ENCODE measurements around the gene RDH12.
"Not testable (repeated sequence)": the region's sequence is repeated elsewhere in the genome, so short reads cannot be mapped to it uniquely, and the experiment has no call there.

The RDH12 gene

DNA sequence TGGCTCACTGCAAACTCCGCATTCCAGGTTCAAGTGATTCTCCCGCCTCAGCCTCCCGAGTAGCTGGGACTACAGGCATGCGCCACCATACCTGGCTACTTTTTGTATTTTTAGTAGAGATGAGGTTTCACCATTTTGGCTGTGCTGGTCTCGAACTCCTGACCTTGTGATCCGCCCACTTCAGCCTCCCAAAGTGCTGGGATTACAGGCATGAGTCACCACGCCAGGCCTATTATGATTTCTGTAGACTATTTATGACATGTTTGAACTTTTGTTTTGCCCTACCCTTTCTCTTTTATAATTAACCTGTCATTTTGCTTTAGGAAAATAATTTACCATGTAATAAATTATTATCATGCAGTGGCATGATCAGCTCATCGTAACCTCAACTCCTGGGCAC, at the start of gene RDH12:
Gene RDH12, plus strand, starts transcription at position 395 of the 400 bp plus-strand sequence. CDS start 20,757 bp downstream, outside the sequence.
- not testable (repeated sequence) for DNase-seq

DNA sequence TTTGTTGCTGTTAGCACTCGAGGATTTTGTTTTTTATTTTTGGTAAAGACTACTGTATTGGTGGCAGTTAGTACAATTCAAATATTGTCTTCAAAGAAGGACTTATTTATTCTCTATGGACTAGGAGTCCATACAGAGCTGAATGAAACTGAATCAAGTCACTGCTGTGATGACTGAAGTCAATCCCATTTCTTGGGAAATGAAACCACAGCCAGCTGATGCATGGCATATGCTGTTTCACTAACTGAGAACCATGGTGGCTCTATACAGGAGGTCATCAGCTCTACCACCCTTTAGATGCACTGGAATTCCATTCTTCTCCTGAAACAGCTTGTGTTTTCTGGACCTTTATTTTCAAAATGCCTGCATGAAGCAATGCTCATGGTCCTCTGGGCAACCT, 49.5 kb upstream of the RDH12 start:
- DNase-seq = no peak

DNA sequence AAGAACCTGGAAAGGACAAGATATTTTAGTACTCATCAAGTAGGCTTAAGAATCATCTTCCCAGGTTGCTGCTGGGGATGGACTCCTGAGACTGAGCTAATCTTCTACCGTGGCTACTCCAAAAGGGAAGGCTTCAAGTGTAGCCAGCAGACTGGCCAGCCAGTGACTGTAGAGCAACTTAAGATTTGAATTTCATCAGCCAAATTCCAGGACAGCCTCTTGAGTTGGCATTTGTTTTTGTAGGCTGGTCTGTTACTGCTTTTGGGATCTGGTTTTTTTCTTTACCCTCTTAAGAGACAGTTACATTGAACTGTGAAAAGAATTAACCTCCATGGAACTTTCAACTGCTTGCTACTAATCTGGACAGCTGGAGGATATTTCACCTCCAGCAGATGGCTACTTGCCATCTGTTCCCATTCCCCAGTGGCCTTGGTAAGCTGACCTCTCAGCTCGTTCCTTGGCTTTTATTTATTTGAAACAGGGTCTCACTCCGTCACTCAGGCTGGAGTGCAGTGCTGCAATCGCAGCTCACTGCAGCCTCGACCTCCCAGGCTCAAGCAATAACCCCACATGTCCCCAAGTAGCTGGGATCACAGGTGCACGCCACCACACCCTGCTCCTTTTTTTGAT, 47.9 kb upstream of the RDH12 start:
- no peak for DNase-seq

DNA sequence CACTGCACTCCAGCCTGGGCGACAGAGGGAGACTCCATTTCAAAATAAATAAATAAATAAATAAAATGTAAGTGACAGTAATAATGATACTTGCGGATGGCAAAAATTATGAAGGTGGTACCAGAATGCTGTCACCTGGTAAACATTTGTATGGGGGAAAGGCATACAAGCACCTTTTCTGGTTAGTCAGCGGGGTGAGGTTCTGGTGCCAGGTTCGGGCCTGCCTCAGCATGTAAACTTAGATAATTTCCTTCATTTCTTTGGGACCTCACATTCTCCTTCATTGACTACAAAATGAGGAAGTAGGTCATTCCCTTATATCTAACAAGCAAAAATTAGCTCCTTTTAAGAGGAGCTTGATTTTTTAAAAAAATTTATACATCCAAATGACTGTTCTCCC, 38.1 kb upstream of the RDH12 start:
- no peak for DNase-seq

DNA sequence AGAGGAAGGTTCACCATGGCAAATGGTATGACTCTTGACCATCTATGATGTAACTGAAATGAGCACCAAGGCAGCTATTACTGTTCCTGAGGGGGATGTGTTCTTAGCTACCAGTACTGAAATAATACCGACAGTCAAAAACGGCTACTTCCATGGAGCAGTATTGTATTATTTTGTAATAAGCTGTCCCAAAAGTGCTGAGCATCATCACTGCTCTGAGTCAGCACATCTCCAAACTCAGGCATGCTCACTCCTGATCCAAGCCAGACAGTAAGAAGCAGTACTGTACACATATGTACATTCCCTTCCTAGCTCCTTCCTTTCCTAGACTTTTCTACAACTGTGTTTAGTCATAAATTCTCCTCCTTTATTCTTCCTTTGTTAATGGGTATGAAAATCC, 35.8 kb upstream of the RDH12 start:
- DNase-seq = no peak

DNA sequence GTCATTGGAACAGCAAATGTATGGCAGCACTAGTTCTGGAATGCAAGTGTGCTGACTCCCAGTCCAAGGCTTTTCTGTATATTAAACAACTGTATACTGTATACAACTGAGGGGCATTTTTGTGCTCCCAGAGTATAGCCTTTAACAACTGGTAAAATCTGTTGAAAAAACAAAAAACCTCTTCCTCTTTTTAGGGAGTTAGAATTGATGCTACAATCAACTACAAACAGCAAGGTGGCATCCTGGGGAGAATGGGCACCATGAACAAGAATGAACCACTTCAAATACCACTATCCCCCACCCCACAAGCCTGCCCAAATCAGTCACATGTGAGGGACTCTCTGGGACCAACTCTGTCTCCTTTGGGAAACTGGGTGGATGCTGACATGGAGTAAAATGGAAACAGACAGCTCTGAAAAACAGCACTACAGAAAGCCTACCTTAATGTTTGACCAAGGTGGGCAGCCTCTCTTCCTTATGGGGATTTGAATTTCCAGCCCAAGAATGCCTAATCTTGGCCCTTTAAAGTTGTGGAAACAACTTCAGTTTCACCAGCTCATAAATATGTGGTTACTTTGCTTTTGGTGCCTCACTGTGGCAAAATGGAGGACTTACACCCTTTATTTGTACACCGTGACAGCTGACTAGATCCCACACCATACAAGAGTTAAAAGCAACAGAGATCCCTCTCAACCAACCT, 34.8 kb upstream of the RDH12 start:
- peak; percentile 4 for DNase-seq

DNA sequence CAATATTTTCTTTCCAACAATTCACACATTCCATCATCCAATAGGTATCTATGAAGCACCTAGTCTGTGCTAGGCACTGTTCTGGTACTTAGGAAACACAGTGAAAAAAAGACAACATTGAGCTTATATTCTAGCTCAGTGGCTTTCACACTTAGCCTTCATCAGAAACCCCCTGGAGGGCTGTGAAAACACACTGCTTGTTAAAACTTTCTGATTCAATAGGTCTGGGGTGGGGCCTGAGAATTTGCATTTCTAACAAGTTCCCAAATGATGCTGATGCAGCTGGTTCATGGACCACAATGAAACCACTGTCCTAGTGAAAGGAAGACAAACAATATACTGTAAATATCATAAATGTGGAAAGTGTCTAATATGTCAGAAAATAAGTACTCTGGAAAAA, 33.1 kb upstream of the RDH12 start:
- DNase-seq = peak; percentile 0

DNA sequence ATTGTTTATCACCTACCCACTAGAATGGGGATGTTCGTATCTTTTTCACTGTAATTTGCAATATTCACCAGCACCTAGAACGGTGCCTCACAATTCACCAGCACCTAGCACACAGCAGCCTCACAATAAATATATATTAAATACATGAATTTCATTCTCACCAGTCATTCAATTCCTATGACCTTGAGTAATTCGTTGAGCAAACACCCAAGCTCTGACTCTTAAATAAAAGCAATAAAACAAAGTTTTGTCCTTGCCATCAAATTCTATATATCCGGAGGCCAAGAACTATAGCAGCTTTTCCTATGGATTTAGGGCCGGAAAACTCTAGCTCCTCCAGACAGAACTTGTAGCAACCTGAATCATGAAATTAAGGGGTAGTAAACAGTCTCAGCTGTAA, 28.2 kb upstream of the RDH12 start:
- DNase-seq = no peak

DNA sequence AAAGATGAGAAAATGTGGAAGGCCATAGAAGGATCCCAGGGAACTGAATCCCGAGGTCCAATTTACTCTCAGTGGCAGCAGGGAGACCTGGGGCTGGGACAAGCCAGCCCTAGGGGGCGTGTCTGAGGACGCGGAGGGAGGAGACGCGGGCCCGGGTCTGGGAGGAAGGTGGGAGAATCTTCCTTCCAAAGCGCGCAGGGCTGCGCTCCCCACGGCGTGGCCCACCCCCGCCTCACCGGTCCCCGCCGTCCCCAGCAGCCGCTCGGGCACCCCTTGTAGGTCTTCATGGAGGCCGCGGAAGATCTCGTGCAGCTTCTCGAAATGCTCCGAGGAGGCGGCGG, 27.6 kb upstream of the RDH12 start:
- peak; percentile 68 for DNase-seq

DNA sequence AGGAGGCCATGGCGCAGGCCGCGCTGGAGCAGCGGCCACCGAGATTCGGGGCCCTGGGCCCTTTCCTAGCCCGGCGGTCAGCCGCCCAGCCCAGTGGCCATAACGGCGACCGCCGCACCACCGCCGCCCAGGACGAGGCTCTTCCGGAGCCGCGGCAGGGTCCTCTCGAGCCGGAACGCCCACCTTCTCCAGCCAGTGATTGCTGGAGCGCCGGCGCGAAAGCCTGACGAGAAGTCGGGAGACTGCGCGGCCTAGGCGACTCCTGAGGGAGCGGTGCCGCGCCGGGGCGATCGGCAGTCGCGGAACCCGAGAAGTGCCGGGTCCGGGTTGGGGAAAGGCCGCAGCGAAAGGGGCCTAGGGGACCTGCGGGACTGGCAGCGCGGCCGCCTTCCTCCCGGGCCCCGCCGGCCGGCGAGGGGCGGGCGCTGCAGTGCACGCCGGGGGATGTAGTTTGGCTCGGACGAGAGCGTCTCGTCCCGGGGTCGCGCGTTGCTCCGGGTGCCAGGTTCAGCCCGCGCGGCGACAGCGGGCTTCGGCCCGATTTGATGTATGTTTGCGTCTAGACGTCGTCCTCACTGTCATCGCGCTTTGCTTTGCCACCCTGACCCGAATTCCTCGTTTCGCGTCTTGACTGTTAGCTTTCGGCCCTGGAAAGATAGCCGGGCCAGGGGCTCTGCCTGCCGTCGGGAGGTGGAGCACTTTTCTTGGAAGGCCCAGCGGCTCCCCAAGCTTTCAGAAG, 27.0 kb upstream of the RDH12 start, which contains the start of gene VTI1B:
Gene VTI1B, minus strand, starts transcription at position 153 of the 739 bp plus-strand sequence. Its CDS starts 143 bp downstream, at position 10.
- DNase-seq = peak; percentile 73

DNA sequence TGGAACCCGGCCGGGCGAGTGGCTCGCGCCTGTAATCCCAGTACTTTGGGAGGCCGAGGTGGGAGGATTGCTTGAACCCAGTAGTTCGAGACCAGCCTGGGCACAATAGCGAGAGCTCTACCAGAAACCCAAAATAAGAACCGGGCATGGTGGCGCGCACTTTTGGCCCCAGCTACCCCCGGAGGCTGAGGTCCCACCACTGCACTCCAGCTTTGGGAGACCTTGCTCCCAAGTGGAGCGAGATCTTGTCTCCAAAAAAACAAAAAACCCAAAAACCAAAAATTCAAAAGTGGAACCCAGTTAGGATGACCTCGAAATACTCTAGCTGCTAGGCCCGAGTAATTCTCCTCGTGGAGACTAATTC, 26.5 kb upstream of the RDH12 start:
- DNase-seq = no peak

DNA sequence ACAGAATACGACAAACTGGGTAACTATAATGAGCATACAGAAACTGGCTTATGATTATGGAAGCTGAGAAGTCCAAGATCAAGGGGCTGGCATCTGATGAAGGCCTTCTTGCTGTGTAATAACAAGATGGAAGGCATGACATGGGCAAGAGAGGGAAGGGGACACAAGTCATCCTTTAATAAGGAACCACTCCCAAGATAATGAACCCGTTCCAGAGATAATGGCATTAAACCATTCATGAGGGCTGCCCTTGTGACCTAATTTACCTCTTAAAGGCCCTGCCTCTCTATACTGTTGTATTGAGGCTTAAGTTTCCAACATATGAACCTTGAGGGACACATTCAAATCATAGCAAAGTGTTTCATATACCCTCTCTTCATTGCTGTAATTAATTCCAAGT, 22.7 kb upstream of the RDH12 start:
- no peak for DNase-seq

DNA sequence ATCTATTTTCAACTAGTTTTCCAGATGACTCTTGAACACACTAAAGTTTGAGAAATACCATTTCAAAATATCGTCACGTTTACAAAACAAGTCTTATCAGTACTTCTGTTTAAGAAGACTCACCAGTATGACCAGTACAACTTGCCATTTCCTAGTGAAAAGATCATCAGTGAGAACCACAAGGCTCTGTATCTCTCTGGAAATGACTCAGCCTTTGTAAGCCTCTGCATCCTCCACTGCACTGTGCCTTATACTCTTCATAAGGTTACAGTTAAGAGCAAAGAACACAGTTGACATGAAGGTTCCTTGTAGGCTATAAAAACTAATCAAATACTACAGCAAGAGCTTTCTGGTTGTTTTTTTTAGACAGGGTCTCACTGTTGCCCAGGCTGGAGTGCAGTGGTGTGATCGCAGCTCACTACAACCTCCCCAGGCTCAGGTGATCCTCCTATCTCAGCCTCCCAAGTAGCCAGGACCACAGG, 21.5 kb upstream of the RDH12 start:
- DNase-seq = no peak

DNA sequence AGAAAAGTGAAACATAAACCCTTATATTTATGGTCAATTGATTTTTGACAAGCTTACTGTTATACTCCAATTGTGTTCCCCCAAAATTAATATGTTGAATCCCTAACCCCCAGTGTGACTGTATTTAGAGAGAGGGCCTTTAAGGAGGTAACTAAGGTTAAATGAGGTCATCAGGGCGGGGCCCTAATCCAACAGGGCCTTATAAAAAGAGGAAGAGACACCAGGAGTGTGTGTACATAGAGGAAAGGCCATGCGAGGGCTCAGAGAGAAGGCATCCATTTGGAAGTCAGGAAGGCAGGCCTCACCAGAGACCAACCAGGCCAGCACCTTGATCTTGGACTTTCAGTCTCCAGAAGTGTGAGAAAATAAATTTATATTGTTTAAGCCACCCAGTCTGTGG, 20.7 kb upstream of the RDH12 start:
- no peak for DNase-seq

DNA sequence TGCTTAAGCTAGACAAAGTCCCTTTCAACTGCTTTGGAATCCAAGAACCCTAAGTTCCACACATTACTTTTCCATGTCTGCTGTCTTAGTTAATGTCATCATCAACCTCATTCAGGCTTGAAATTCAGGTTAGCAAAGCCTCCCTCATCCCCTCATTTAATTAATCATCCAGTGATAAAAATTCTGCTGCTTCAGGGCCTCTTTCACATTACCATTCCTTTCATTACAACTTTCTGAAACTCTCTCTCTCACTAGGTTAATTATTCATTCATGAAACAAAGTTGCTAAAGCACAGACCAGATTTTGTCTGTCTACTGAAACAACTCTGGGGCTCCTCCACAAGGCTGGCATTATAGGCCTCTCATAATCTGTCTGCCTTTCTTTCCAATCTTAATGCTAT, 17.8 kb upstream of the RDH12 start:
- DNase-seq = no peak

DNA sequence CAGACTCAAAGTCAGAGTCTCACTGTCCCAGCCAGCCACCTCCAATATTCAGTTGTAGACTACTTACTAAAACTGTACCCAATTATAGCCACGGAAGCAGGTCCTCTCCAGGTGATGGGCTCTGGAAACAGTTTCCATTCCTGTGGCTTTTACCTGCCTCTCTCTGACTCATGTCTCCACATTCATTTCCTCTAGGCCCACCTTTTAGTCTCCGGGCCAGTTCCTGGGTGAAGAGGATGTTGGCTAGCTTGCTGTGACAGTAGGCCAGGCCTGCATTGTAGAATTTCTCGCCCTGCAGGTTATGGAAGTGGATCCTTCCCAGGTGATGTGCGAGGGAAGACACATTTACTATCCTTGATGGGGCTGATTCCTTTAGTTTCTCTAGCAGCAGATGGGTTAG, 11.7 kb upstream of the RDH12 start:
- DNase-seq = no peak

DNA sequence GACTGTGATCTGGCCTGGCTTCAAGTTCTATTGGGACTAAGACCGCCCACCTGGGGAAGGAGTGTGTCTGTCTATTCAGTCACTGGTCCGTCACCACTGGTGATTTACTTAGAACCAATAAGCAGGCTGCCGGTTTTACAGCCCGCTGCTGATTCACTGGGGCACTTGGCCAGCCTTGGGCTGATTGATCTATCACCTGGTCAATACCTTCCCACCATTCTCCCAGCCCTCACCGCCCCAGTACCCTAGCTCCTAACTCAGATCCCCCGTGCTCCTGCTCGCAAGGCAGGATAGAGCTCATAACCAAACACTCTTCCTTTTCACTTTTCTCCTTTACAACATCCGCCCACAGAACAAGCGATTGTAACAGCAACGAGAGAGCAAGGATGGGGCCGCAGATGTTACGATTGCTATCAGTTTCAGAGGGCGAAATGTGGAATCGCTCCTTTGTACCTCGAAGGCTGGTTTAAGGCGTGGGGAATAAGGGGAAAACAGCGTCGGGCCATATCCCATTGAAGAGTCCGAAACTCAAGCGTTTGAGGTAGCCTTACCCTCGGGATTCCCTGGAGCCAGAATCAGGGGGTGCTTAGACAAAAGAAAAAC, 6.8 kb upstream of the RDH12 start:
- DNase-seq = peak; percentile 89

DNA sequence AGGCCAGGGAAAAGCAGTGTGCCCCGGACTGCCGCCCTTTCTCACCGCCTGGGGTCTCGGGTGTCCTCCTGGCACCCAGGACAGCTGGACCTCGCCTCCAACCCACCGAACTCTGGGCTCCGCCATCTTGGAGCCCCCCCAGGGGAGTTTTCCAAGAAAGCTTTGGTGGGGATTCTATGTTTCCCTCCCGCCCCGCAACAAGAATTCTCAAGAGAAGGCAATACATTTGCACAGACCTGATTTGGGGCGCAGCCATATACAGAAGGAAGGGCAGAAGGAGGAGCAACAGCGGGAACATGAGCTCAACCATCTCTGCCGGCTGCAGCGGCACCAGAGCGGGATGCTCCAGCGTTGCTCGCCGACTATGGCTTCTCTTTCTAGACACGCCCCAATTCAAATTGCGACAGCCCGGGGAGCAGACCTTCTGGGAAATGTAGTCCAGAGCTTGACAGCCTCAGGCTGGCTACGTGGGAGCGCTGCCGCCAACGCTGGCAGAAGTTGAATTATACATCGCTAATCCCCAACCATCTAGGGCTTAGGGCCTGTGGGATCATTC, 6.2 kb upstream of the RDH12 start, which contains the start of gene RDH11:
Gene RDH11, minus strand, starts transcription at position 371 of the 556 bp plus-strand sequence. Its CDS starts 61 bp downstream, at position 310.
- peak; percentile 86 for DNase-seq

DNA sequence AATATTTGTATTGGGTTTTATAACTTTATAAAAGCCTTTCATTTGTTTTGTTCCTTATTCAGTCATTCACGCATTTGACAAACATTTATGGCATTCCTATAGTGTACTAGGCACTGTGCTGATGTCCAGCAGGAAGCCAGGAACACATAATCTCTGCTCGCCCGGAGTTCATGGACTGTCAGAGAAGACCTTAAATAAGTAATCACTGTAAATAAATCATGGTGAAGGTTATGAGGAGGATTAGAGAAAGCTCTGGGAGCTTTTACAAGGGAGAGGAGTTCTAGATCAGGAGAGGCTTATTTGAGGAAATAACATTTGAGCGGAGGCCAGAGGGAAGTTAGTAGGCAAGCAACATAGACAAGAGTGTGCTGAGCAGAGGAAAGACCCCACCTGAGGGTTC, 4.7 kb upstream of the RDH12 start:
- DNase-seq = no peak

DNA sequence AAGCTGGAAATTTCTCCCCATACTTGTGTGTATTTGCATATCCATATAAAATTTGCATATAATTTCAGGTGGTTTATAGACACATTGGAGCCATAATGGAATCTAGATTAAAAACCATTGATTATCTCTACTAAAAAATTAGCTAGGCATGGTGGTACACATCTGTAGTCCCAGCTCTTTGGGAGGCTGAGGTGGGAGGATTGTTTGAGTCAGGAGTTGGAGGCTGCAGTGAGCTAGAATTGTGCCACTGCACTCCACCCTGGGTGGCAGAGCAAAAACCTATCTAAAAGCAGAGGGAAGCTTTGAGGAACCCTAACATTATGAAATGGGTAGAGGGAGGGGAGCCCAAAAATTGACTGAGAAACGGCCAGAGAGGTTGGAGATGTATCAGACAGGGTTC, 3.5 kb upstream of the RDH12 start:
- no peak for DNase-seq

DNA sequence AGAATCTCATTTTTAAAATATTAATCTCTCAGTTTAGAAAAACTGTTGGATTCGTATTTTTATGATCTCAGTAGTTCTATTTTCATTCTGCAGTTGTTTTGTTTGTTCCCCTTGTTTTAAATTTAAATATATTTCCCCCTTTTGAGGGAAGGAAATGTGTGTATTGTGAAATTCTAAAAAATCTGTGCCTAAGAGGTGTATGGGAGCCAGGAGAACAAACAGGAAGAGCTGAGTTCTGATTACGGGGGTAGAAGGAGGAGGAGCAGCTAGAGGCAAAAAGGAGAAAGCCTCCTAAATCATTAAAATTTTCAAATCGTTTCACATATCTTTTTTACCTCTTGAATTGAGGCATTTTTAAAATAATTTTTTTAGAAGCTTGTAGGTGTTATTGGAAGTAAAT, 2.3 kb downstream of the RDH12 start:
- DNase-seq = no peak

DNA sequence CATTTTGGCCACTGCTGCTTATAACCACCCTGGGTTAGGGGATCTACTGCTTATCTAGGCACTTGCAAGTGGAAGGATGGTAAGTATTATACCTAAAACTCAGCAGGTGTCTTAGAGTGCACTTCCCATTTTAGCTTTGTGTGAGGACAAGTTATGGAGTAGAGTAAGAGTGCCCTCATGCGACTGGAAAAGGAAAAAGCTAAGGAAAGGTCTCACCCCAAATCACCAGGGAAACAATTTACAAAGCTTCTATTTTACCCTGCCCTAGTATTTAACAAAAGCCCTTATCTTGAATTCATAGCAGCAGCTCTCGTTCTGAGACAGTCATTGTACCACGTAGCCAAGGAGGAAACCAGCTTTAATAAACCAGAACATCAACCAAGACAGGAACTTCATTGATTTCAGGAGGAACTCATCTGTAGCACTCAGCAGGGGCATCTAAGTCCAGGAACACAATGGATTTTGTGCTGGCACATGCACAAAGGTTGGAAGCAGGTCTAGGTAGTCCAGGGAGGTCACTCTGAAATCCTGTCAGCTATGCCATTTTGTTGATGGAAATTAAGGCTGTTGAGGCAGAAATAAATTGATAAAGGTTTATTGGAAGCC, 2.9 kb downstream of the RDH12 start:
- peak; percentile 50 for DNase-seq

DNA sequence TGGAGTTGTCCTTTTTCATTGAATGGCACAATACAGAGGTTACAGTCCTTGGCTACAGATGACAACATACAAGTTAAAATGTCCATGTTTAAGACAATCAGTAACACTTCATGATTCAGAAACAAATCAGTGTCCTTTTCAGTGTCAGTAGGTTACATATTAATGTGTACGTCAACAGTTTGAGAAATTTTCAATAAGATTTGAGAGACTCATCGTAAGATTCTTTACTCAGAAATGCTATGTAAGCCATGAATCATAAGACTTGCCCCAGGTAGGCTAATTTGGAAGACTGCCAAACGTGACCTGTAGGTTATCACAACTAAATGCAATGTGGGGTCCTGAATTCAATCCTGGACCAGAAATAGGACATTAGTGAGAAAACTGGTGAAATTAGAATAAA, 3.5 kb downstream of the RDH12 start:
- DNase-seq = no peak

All from NCI-H146 (cell line).